B cell (primary cell): Measurements from ENCODE around the gene PPFIA2. TPM values are rescaled to one million over a fixed set of nuclear protein-coding genes. Genes with fewer than 3 reads are reported as not detected.

Source experiments
- ATAC-seq: fragments of 200-7000 bp; cut with Tn5 transposase; one replicate; pipeline ENCODE4 v1.10.0; 2021; ENCODE audit warnings: low read depth, mild to moderate bottlenecking, moderate number of reproducible peaks, moderate library complexity
- CTCF ChIA-PET: fragments of 350-600 bp; sonication (Branson Sonifier 250); formaldehyde crosslinking; loops from one replicate; lab custom pipeline; 2021; ENCODE audit warnings: antibody characterized with exemption, inconsistent platforms; lab: Charles Lee
- POLR2A ChIA-PET: fragments of 350-600 bp; sonication (Branson Sonifier 250); formaldehyde crosslinking; loops from one replicate; lab custom pipeline; 2021; ENCODE audit warnings: antibody characterized with exemption; lab: Charles Lee
- DNase-seq: peaks from one replicate; pipeline ENCODE4 v3.0.0; 2013
- H2AFZ ChIP-seq: 2 replicates; pipeline ENCODE4 v1.6.1; 2012; ENCODE audit warnings: mild to moderate bottlenecking, low read depth, low read length; ENCODE audit not compliant: insufficient read depth, poor library complexity, severe bottlenecking
- H3K27ac ChIP-seq, 2 donors: 1 replicate in 1 of 2; 2 replicates in 1 of 2; pipeline ENCODE4 v1.5.1; 2012 to 2013; ENCODE audit warnings: low read length in 2 of 2, mild to moderate bottlenecking in 2 of 2, moderate library complexity in 1 of 2
- H3K27me3 ChIP-seq, 4 experiments: fragments of 200-600 bp in 1 of 4; sonication (generic) in 1 of 4; replicated peaks in 1 of 4; 1 replicate in 2 of 4; 2 replicates in 2 of 4; pipeline versions ENCODE4 v1.6.1 to v1.7.0; 2013 to 2016; ENCODE audit warnings: low read length in 3 of 4, mild to moderate bottlenecking in 2 of 4, mixed read lengths in 1 of 4, moderate library complexity in 1 of 4; ENCODE audit not compliant: insufficient read depth in 4 of 4, control insufficient read depth in 3 of 4; ENCODE audit errors: control extremely low read depth in 1 of 4
- H3K36me3 ChIP-seq, 2 experiments: replicated peaks in 1 of 2; 1 replicate in 1 of 2; 2 replicates in 1 of 2; pipeline versions ENCODE4 v1.6.1 to v1.7.1; 2013; ENCODE audit warnings: low read length in 1 of 2; ENCODE audit not compliant: insufficient read depth in 2 of 2, control insufficient read depth in 1 of 2; ENCODE audit errors: control extremely low read depth in 1 of 2, extremely low read depth in 1 of 2
- H3K4me1 ChIP-seq, 2 donors: fragments of 200-600 bp in 1 of 2; sonication (generic) in 1 of 2; 1 replicate in 1 of 2; 2 replicates in 1 of 2; pipeline versions ENCODE4 v1.5.1 to v1.6.1; 2013 to 2017; ENCODE audit warnings: low read length in 2 of 2; ENCODE audit not compliant: control insufficient read depth in 2 of 2, insufficient read depth in 2 of 2
- H3K4me2 ChIP-seq: replicated peaks from 2 replicates; pipeline ENCODE3; 2012; ENCODE audit warnings: mild to moderate bottlenecking, low read depth, low read length; ENCODE audit not compliant: poor library complexity, severe bottlenecking
- H3K4me3 ChIP-seq, 5 experiments: fragments of 200-600 bp in 1 of 5; sonication (generic) in 1 of 5; 1 replicate in 3 of 5; 2 replicates in 2 of 5; pipeline versions ENCODE4 v1.5.1 to v1.7.0; 2011 to 2016; ENCODE audit warnings: low read length in 4 of 5, mild to moderate bottlenecking in 4 of 5, low read depth in 2 of 5, control low read depth in 1 of 5, moderate library complexity in 1 of 5; ENCODE audit not compliant: insufficient read depth in 1 of 5; ENCODE audit errors: control extremely low read depth in 1 of 5, extremely low read depth in 1 of 5
- H3K79me2 ChIP-seq: fragments of 200-600 bp; sonication (generic); one replicate; pipeline ENCODE4 v1.6.0; 2016; ENCODE audit warnings: low read length; ENCODE audit not compliant: control insufficient read depth, insufficient read depth
- H3K9ac ChIP-seq: fragments of 200-600 bp; sonication (generic); 2 replicates; pipeline ENCODE4 v1.6.1; 2017; ENCODE audit warnings: mild to moderate bottlenecking, low read length, moderate library complexity
- H3K9me3 ChIP-seq, 3 donors: one replicate each; pipeline versions ENCODE4 v1.6.1 to v1.7.1; 2013; ENCODE audit warnings: low read length in 2 of 3; ENCODE audit not compliant: control insufficient read depth in 2 of 3, insufficient read depth in 1 of 3; ENCODE audit errors: control extremely low read depth in 1 of 3
- H4K20me1 ChIP-seq: 2 replicates; pipeline ENCODE4 v1.6.0; 2012; ENCODE audit warnings: mild to moderate bottlenecking, low read length; ENCODE audit not compliant: insufficient read depth, control insufficient read depth, poor library complexity, severe bottlenecking
- H3K27ac Mint-ChIP-seq: one replicate; pipeline ENCODE4 v1.8.0; 2021; ENCODE audit warnings: mixed read lengths
- H3K27me3 Mint-ChIP-seq: one replicate; pipeline ENCODE4 v1.8.0; 2021; ENCODE audit warnings: mixed read lengths
- H3K4me1 Mint-ChIP-seq: one replicate; pipeline ENCODE4 v1.8.0; 2021; ENCODE audit warnings: mixed read lengths
- H3K4me3 Mint-ChIP-seq: one replicate; pipeline ENCODE4 v1.8.0; 2021; ENCODE audit warnings: mixed read lengths
- H3K9me3 Mint-ChIP-seq: one replicate; pipeline ENCODE4 v1.8.0; 2022; ENCODE audit warnings: mixed read lengths; ENCODE audit not compliant: insufficient read depth
- CTCF ChIP-seq: fragments of 200-600 bp; IDR thresholded peaks from one replicate; pipeline ENCODE4 v1.8.0; 2022; ENCODE audit warnings: antibody characterized with exemption, mild to moderate bottlenecking
- EZH2 ChIP-seq: IDR thresholded peaks from 2 replicates; pipeline ENCODE4 v1.6.1; 2012; ENCODE audit warnings: borderline replicate concordance, low read depth, mild to moderate bottlenecking, moderate library complexity, low read length; ENCODE audit not compliant: insufficient read depth, poor library complexity, severe bottlenecking
- intact Hi-C: fragments of 100-400 bp; cut with micrococcal nuclease; formaldehyde crosslinking; loops from one replicate; pipeline ENCODE4 v1.10.0; 2022
- polyA plus RNA-seq: library from polyadenylated mRNA; depleted of rRNA; stranded (reverse); fragments of >200 nt; gene quantifications from 2 replicates; pipeline ENCODE4 v1.2.3, GENCODE V29; 2012
- total RNA-seq, 2 donors: library from RNA; stranded (reverse); fragments of 120-200 nt in 1 of 2; gene quantifications; 1 replicate in 1 of 2; 2 replicates in 1 of 2; pipeline versions ENCODE4 v1.2.3 to v1.2.4, GENCODE V29; 2013 to 2022

The PPFIA2 gene
- total and polyA plus RNA-seq, 2 donors (not counting 1 experiment from before 2014, with no cell fraction given), result not detected

DNA sequence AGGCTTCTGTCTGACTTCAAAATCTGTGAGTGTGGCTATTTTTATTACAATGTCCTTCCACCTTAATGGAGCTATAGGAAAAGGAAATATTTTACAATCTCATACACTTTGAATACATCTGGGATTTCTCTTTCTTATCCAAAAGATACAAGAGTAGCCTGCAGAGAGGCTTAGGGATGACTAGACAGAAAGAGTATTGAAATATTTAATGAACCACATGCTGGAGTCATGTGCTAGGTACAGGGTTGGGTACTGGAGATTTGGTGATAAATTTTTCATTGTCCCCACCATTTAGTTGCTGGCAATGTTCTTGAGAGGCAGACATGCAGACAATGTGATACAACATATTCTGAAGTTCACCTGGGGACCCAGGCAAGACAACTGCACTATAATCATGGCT is 126.0 kb downstream of the PPFIA2 start:
- no peaks in the 10 kb centered on the region for H3K4me1 Mint-ChIP-seq
- CTCF ChIA-PET, result no interaction called here
- POLR2A ChIA-PET, result no interaction called here

More for the DNA sequence above, 126.0 kb downstream of the PPFIA2 start:
- TF ChIP-seq EZH2 (no peak), CTCF (no peak)
- H3K4me3 Mint-ChIP-seq, result no peak overlapping the region
- Histone ChIP-seq H2AFZ (no peak overlapping the region), H3K9ac (no peak overlapping the region), H3K9me3 (peaks cover 0 to 3% (median 0%) of the 10 kb centered on the region in 3 donors), H3K4me3 (no peak overlapping the region), H3K79me2 (no peaks in the 10 kb centered on the region), H3K4me2 (no peak overlapping the region), H3K27ac (no peak overlapping the region), H3K36me3 (no peaks in the 10 kb centered on the region), H4K20me1 (no peaks in the 10 kb centered on the region), H3K27me3 (no peaks in the 10 kb centered on the region), H3K4me1 (no peaks in the 10 kb centered on the region)
- H3K9me3 Mint-ChIP-seq, result no peaks in the 10 kb centered on the region
- H3K27me3 Mint-ChIP-seq, result no peaks in the 10 kb centered on the region
- DNase-seq (no peak), ATAC-seq (no peak)
- intact Hi-C loops, result no loop called here
- no peak overlapping the region for H3K27ac Mint-ChIP-seq
